Measurements from ENCODE around the gene COL19A1.

COL19A1 gene

DNA sequence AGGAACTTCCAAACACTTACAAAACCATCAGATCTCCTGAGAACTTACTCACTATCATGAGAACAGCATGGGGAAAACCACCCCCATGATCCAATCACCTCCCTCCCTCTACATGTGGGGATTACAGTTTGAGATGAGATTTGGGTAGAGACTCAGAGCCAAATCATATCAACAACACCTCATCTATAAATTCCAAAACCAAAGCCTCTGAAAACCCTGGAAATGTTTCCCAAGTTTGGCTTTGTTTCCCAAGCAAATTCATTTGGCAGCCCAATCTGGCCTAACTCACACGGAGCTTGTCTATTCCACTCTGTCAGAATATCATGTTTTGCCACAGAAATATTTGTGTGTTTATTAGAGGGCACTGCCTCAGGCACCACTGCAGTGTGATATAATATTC lies 293.9 kb downstream of the COL19A1 start:
- no peak for DNase-seq (ENCODE audit: low read depth)
- H3K4me3 ChIP-seq (ENCODE audit: low read depth, low read length), result no peak overlapping the region
- TF ChIP-seq, protein P1, sequence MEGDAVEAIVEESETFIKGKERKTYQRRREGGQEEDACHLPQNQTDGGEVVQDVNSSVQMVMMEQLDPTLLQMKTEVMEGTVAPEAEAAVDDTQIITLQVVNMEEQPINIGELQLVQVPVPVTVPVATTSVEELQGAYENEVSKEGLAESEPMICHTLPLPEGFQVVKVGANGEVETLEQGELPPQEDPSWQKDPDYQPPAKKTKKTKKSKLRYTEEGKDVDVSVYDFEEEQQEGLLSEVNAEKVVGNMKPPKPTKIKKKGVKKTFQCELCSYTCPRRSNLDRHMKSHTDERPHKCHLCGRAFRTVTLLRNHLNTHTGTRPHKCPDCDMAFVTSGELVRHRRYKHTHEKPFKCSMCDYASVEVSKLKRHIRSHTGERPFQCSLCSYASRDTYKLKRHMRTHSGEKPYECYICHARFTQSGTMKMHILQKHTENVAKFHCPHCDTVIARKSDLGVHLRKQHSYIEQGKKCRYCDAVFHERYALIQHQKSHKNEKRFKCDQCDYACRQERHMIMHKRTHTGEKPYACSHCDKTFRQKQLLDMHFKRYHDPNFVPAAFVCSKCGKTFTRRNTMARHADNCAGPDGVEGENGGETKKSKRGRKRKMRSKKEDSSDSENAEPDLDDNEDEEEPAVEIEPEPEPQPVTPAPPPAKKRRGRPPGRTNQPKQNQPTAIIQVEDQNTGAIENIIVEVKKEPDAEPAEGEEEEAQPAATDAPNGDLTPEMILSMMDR (IDR thresholded peaks at IDR 0.05; ENCODE audit: control insufficient read depth, extremely low read depth, insufficient read depth), result no peak

DNA sequence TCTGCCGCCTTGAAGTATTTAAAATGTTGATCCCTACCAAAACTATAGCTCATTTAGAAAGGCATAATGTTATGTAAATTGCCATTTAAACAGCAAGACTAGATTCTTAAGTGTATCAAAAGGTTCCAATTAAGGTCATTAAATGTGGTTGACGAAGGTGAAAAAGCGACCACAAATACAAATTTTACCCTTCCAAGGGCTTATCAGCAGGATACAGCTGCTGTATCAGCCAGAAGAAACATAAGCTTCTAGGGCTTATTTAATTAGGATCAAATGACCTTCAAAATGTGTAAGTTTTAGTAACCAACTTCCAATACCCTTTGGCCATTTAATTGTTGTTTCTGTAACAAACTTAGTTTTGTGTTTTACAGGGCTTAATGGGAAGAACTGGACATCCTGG lies 296.6 kb downstream of the COL19A1 start:
- no peak overlapping the region for H3K4me3 ChIP-seq (ENCODE audit: low read depth, low read length)
- DNase-seq (ENCODE audit: low read depth), result no peak
- TF ChIP-seq, protein P1 (IDR thresholded peaks at IDR 0.05; ENCODE audit: control insufficient read depth, extremely low read depth, insufficient read depth), result no peak

DNA sequence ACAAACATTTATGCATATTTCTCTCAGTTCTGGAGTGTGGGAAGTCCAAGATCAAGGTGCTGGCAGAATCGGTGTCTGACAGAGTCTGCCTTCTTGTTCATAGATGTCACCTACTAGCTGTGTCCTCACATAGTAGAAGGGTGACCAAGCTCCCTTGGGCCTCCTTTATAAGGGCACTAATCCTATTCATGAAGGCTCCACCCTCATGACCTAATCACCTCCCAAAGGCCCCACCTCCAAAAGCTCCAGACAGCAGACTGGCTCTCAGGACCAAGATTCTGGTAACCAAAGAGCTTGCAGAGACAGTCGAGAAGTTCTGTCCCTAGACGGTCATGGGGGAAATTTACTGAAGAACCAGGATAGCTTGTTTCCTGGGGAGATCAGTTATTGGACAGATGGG lies 297.4 kb downstream of the COL19A1 start:
- H3K4me3 ChIP-seq (ENCODE audit: low read depth, low read length), result no peak overlapping the region
- no peak for DNase-seq (ENCODE audit: low read depth)
- TF ChIP-seq, protein P1 (IDR thresholded peaks at IDR 0.05; ENCODE audit: control insufficient read depth, extremely low read depth, insufficient read depth), result no peak

DNA sequence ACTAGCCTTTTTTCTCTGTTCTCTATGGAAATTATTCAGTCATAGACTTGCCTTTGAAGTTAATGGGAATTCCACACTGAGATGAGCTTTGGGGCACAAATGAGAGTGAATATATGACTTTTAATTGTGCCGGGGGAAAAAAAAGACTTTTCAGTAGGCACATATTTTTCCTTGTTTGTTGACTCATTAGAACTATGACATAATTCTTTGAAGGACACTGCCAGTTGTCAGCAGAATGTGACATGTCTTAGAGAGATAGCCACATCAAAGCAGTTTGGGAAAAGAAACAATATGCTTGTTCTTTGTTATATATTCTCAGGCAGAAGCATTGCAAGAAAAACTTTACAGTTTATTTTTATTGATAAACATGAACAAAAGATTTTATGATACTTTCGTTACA lies 298.2 kb downstream of the COL19A1 start:
- H3K4me3 ChIP-seq (ENCODE audit: low read depth, low read length), result no peak overlapping the region
- DNase-seq (ENCODE audit: low read depth), result no peak
- TF ChIP-seq, protein P1 (IDR thresholded peaks at IDR 0.05; ENCODE audit: control insufficient read depth, extremely low read depth, insufficient read depth), result no peak

GRCh38 chr6:70166088-70166958 lies 300.0 kb downstream of the COL19A1 start:
- no peak for DNase-seq (ENCODE audit: low read depth)
- TF ChIP-seq, protein P1 (IDR thresholded peaks at IDR 0.05; ENCODE audit: control insufficient read depth, extremely low read depth, insufficient read depth), result peak; percentile 87
- no peak overlapping the region for H3K4me3 ChIP-seq (ENCODE audit: low read depth, low read length)

DNA sequence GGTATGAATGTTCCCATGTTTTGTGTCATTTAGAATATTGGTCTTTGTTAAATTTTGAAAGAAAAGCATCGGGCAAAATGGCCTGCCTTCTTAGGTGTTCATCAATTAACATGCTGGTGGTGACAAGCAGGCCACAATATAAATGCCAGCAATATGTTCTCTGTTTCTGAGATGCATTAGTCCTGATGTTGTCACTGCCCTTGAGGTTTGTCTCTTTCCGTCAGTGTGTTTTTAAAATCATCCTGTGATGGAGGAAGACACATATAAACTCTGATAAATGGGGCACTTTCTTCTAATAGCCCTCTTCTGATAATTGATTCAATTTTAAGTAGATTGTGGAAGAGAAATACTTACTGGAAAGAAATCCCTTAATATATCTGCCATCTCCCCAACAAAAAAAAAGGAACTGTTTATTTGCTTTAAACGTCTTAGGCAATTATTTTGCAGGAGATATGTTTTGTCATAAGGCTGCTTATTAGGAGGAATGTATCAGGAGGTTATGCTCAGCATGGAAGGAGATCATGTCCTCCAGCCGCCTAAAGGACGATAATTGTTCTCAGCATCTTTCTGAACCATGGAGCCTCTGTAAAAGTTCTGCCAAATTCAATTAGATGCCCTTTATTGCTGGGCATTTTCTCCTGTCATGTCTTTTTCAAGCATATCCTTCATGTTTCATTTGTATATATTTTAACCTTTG lies 302.5 kb downstream of the COL19A1 start:
- no peak for DNase-seq (ENCODE audit: low read depth)
- TF ChIP-seq, protein P1 (IDR thresholded peaks at IDR 0.05; ENCODE audit: control insufficient read depth, extremely low read depth, insufficient read depth), result no peak

More for the DNA sequence above, 302.5 kb downstream of the COL19A1 start:
- no peak overlapping the region for H3K4me3 ChIP-seq (ENCODE audit: low read depth, low read length)
